ENCODE data around the gene ZNF423.

ZNF423 gene

DNA sequence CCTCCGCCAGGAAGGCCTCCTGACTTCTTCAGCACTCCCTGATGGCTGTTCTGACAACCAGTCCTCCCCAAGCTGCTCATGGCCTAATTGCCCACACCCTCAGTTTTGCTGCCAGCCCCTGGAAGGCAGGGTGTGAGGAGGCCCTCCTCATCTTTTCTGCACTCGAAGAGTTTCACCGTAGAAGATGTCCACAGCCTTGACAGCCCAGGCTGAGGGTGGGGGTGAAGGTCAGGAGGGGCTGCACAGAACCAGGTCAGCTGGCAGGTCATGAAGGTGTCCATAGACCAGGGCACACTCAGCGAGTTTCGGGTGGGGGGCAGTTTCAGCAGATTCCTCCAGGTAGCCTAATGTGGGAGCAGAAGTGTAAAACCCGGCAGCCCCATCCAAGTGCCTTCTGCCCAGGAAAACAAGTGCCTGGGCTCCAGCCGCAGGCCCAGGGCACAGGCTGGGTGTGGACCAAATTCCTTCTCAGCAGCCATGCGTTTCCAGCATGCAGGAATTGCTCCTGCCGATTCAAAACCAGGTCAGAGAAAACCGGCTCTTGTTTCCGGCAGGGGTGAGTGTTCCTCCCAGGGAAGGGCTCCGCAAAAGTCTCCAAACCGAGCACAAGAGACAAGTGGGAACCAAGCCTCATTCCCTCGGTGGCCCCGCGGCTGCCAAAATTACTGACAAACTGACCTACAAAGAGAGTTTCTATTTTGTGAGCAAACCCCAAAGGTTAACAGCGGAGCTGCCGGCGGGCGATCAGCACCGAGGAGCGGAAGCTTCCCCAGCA, 253.5 kb downstream of the ZNF423 start:
- DNase-seq (ENCODE audit: low spot score) = no peak

DNA sequence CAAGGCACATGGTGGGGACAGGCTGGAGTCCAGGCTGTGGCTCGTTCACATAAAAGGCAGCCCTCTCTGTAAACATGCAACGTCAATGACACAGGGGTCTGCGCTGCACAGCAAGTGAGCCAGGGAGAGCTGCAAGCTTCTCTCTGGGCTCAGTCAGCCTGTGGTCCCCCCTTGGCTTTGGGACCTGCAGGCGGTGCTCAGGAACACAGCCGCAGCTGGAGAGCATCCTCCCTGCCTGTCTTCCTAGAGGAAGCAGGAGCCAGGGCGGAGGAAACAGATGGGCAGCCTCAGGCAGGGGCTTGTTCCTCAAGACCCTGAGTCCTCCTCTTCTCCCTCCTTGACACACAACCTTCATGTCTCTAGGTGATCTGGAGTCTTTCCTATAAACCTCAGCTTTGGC, 254.3 kb downstream of the ZNF423 start:
- DNase-seq (ENCODE audit: low spot score) = no peak

DNA sequence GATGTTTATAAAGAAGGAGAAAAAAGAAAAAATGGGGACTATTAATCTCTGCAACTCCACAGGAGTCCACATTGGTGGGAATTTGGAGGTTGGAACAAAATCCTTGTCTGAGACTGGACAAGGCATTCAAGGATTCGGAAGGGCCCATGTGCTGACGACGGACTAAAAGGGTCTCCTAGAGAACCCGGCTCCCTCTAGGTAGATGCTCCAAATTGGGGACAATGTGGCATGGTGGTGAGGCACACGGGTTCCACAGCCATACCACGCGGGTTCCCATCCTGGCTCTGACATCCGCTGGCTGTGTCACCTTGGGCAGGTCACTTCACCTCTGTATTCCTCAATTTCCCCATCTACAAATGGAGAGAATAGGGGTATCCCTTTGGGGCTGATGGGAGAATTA, 254.9 kb downstream of the ZNF423 start:
- no peak for DNase-seq (ENCODE audit: low spot score)

DNA sequence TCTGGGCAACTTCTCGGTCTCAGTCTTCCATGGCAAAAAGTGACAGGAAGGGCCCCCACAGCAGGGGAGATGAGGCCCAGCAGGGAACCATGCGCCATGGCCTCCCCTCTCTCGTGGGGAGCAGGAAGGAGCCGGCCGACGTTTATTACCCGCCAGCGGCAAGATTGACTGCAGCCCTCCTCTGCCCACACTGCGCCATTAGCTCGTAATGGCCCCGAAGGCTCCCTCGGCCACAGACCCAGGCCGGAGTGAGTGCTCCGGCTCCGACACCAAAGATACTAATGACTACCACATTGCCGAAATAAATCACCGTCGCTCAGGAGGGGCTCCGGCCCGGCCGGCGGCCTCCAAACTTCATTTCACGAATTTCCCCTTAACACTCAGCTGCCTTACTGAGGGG, 255.4 kb downstream of the ZNF423 start:
- DNase-seq (ENCODE audit: low spot score) = no peak

DNA sequence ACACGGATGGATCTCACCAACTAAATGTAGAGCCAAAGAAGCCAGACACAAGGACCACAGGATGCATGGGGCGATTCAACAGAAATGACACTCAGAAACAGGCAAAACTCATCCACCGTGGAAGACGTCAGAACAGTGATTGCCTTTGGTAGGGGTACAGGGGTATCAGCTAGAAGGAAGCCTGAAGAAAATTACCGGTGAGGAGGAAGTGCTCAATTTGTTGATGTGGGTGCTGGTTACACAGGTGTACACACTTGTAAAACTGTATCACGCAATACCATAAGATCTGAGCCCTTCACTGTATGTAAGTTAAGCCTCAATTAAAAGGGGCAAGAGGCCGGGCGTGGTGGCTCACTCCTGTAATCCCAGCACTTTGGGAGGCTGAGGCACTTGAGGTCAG, 256.2 kb downstream of the ZNF423 start:
- DNase-seq (ENCODE audit: low spot score) = no peak

DNA sequence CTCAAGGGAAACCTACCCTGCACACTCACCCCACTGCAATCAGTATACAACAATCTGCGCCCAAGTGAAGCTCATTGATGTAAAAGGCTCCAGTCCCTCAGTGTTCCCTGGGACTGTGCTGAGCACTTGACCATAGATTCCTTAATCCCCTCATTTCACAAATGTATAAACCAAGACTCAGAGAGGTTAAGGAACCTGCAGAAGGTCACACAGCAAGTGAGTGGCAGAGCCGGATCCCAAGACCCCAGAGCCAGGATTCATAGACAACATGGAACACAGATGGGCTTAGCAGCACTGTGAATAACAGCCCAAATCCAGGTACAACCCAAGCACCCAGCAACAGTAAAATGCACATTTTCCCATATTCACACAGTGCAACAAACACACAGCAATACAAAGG, 256.6 kb downstream of the ZNF423 start:
- DNase-seq (ENCODE audit: low spot score) = no peak

DNA sequence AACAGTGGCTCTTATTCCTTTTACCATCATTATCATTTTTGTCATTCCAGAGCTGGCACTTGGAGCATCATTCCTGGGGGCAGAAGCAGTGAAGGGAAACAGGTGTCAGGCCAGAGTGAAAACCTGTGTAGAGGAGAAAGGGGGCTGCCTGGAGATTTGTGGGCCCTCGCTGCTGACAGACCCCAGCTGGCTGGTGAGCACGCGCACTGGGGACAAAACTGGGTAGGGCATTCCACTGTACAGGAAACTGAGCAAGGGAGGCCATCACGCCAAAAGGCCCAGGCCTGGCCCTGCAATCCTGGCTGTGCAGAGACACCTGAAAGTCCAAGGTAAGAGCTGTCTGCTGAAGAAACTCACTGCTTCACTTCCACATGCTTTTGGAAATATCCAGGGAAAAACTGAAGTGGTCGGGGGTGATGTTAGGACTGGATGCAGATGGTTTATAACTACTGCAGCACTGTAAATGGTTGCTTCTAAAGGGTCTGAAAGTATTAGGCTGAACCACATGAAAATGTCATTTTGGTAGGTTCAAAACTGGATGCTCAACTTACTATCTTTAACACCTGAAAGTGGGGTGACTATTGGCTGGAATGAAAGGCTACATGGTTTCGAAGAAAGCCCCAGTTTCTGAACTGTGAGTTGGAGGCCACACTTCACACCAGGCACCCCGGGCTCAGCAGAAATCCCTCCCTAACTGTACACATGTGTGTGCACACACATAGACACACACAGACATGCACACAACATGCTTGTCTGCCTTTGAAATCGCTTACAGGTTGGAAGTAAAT, 257.3 kb downstream of the ZNF423 start:
- no peak for DNase-seq (ENCODE audit: low spot score)

DNA sequence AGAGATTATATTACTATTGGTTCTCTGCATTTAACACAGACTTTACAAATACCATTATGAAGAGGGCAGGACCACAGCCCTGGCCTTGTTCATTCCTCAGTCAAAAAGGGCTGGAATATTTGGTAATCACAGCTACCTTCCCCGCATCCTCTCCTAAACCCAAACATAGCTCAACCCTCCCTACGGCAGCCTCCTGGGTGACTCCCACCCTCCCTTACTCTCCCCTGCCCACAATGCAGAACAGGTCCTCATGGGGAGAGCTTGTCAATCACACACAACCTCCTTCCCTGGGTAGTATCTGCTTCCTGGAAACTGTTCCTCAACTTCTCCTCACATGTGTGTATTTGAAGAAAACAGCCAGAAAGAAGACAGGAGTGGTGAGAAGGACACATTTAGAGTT, 258.1 kb downstream of the ZNF423 start:
- no peak for DNase-seq (ENCODE audit: low spot score)

- DNase-seq (ENCODE audit: low spot score) = peak; percentile 35
These were observed 259.1 kb downstream of the ZNF423 start for GRCh38 chr16:49596648-49597291.

- peak; percentile 25 for DNase-seq (ENCODE audit: low spot score)
These were observed 259.8 kb downstream of the ZNF423 start for GRCh38 chr16:49596068-49596467.

- no peak for DNase-seq (ENCODE audit: low spot score)
These were observed 261.0 kb downstream of the ZNF423 start for GRCh38 chr16:49594685-49595498.

- no peak for DNase-seq (ENCODE audit: low spot score)
These were observed 261.8 kb downstream of the ZNF423 start for GRCh38 chr16:49594153-49594552.

DNA sequence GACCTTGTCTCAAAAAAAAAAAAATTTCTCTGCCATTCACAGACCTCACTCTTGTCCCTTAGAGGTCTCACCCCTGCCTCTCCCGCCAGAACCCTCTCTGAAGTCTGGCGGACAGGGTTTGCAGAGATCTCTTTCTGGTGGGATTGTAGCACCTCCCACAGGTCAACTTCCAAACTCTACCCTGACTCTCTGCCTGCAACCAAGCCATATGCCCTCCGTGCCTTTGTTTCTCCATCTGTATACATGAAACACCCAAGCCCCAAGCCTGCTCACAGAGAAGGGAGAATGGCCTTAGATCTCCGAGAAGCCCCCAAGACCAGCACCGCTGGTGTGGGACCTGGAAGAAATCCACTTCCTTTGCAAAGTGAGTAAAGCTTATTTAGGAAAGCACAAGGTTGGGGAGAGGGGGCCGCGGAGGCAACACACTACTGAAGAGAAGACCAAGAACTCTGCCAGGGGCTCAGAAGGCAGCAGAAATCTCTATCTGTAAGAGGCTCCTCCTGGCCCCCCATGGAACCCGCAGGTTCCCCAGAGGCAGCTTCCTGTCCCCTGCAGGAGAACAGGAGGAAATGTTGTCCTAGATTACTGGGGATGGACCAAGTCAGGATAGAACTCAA, 262.4 kb downstream of the ZNF423 start:
- no peak for DNase-seq (ENCODE audit: low spot score)

GRCh38 chr16:49592546-49593423, 263.1 kb downstream of the ZNF423 start:
- DNase-seq (ENCODE audit: low spot score) = peak; percentile 50

DNA sequence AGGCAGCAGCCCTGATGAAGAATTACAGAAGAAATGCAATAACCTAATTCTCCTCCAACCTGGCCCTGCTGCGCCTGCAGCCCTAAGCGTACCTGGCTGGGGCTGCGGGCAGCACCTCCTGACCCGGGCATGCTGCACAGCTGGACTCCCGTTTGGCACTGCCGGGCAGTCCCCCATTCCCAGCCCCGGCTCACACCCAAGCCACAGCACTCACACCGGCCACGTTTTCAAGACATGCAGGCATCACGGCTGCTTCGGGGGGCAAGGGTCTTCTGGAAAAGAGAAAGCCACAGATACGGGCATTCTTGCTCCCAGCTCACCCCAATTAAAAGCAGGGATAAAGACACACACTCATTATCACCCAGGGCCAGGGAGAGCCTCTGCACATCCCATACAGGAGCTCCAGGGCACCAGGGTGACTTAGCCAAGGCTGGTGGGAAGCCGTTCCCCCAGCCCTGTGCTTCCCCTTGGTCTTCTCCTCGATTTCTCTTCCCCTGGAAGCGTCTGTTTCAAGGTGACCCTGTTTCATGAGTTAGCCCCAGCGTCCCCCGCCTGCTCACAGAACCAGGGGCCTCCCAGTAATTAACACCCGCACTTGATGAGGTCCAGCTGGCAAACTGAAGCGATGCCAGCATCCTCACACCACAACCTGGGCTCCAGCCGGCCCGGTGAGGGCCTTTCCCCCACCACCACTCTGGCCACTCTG, 265.6 kb downstream of the ZNF423 start:
- no peak for DNase-seq (ENCODE audit: low spot score)

DNA sequence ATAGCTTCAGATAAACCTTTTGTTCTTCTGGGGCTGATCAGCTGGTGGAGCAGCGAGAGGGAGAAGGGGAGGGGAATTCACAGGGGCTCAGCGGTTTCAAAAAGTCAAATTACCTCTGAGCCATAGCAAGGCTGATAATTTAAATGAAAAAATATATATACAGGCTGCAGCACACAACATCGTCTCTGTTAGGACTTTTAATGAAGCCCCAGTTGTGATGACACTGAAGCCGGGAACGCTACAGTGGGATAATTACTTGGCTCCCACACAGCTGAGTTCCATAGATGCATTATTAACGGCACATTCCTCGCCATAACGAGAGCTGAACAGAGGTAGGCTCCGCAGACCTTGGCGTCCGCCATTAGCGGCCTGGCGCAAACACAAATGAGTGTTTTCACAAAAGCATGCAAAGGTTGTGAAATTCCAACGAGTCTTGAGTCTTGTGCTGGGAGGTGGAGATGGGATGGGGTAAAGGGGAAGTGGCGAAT, 266.3 kb downstream of the ZNF423 start:
- DNase-seq (ENCODE audit: low spot score) = no peak

GRCh38 chr16:49588729-49589384, 267.1 kb downstream of the ZNF423 start:
- DNase-seq (ENCODE audit: low spot score) = no peak

DNA sequence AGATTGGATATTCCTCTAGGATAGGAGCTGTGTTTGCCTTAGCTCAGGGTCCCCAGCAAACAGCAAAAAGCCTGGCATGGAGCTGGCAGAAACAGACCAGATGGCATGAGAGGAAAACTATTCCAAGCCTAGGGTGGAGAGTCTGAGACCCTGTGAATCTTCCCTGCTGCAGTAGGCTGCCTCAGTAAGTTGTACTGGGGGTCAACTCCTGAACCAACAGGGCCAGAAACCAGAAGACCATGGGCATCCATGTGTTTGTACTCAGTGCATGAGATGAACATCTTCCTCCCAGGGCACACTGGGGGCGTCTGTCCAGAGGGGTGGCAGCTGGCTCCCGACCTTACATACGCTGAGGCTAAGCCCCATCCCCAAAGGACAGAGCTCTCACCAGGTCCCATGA, 267.9 kb downstream of the ZNF423 start:
- no peak for DNase-seq (ENCODE audit: low spot score)

DNA sequence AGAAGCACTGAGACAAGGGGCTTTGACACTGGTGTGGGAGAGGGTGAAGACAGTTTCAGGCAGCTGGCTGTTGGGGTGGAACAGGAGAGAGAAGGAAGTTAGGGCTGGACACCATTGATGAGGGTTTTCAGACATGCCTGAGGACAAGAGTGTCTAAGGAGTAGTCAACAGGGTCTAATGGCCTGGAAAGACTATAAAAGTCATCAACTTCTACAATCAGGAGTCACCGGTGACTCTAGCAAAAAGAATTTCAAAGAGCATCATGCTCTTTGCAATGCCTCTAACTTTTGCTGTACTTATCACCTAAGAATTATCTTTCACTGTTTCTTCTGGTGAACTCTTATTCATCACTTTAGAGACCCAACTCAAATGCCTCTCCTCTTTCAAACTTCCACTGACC, 268.4 kb downstream of the ZNF423 start:
- DNase-seq (ENCODE audit: low spot score) = no peak

Data from SK-N-DZ (cell line).